Middle frontal gyrus (tissue), 1 donor: Measurements from ENCODE around the gene STRN4.
"Not testable (repeated sequence)": the region's sequence is repeated elsewhere in the genome, so short reads cannot be mapped to it uniquely, and the experiment has no call there.

Experiments
- DNase-seq: peaks from one replicate; pipeline ENCODE4 v3.0.0-alpha.2; 2015; ENCODE audit warnings: low spot score; ENCODE audit errors: extremely low spot score

Gene STRN4

GRCh38 chr19:46772170-46773017, 26.1 kb upstream of the STRN4 start:
- no peak for DNase-seq

GRCh38 chr19:46768746-46769145, 22.5 kb upstream of the STRN4 start:
- not testable (repeated sequence) for DNase-seq

DNA sequence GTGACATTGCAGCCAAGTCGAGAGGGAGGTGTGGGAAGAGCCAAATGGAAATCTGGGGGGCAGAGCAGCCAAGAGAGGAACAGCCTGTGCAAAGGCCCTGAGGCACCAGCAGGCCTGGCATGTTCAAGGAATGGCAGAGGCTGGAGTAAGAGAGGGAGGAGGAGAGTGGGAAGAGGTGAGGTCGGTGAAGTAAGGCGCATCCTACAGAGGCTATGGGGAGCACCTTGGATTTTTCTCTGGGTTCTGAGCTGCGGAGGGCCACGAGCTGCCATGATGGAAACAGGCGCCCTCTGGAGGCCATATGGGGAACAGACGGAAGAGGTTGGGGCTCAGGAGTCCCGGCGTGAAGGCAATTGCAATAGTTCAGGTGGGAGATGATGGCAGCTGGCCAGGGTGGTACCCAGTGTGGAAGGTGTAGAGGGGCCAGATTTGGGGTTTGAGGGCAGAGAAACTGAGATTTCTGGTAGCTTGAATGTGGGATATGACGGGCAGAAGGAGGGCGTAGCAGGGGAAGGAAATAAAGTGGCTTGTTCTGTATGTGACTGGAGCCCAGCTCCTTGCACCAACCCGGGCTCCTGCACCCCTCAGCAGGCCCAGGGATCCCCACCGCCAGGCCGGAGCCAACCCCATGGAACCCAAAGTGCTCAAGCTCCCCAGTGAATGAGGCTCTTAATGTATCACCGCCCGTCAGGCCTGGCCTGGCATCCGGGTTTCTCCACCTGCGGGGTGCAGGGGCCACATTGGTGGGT, 20.5 kb upstream of the STRN4 start:
- no peak for DNase-seq

DNA sequence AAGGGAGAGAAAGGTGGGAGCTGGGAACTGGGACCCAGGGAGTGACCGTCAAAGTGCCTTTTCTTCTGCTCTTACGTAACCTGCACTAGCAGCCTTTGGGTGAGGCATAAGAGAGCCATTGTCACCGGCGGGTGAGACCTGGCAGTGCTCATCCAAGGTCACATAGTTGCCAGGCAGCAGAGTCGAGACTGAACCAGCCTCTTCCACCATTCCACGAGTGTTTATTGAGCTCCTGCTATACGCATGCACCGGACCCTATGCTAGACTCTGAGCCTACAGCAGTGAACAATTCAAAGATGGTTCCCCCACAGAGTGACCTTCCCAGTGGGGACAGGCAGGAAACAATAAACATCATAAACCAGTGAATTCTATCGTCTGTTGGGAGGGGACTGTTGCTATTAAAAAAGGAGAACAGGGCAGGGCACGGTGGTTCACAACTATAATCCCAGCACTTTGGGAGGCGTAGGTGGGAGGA, 18.6 kb upstream of the STRN4 start:
- DNase-seq, result no peak

GRCh38 chr19:46762245-46762890, 16.1 kb upstream of the STRN4 start:
- DNase-seq, result no peak

- no peak for DNase-seq
Observed at GRCh38 chr19:46761418-46761831, 15.2 kb upstream of the STRN4 start.

DNA sequence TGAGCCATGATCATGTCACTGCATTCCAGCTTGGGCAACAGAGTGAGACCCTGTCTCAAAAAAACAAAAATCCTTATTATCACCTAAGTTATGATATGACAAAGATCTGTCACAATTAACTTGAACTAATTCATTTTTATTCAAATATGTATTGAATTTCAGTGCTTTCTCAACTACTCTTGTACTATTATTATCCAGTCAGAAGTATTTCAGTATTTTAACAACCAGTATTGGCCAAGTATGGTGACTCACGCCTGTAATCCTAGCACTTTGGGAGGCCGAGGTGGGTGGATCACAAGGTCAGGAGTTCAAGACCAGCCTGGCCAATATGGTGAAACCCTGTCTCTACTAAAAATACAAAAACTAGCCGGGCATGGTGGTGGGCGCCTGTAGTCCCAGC, 14.6 kb upstream of the STRN4 start:
- not testable (repeated sequence) for DNase-seq

DNA sequence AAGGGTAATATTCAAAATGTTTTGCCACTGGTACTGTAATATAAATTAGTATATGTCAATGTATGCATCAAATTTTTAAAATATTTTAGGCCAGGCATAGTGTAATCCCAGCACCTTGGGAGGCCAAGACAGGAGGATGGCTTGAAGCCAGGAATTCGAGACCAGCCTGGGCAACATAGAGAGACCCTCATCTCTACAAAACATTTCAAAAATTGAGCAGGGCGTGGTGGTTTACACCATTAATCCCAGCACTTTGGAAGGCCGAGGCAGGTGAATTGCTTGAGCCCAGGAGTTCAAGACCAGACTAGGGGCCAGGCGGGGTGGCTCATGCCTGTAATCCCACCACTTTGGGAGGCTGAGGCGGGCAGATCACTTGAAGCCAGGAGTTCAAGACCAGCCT, 14.1 kb upstream of the STRN4 start:
- no peak for DNase-seq

DNA sequence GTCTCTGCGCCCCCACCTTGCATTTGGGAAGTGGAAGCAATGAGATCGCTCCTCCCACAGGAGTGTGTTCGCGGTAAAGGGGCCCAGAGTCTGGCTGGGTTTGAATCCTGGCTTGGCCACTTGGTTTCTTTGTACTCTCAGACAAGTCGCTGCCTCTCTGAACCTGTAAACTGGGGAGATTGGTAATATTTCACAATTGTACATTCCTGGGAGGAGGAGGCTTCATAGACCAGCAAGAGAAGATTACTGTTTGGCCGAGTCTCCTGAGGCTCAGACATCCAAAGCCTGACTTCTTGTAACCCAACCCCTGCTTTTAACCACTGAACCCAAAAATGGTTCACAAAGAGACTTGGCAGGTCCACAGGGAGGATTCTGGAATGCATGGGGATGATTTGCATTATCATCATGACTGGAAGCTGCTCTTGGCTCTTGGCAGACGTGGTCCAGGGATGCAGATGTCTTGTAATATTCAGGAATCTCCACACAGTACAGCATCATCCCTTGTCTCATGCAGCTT, 13.6 kb upstream of the STRN4 start:
- DNase-seq, result no peak

GRCh38 chr19:46759206-46759605, 13.0 kb upstream of the STRN4 start:
- DNase-seq, result no peak

DNA sequence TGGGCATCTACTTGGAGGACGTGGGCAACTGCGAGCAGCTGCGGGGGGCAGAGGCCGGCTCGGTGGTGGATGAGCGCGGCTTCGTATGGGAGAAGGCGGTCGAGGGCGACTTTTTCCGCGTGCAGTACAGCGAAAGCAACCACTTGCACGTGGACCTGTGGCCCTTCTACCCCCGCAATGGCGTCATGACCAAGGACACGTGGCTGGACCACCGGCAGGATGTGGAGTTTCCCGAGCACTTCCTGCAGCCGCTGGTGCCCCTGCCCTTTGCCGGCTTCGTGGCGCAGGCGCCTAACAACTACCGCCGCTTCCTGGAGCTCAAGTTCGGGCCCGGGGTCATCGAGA, 10.3 kb upstream of the STRN4 start:
- DNase-seq, result no peak

GRCh38 chr19:46755853-46756543, 9.7 kb upstream of the STRN4 start:
- no peak for DNase-seq

GRCh38 chr19:46755077-46755852, 9.0 kb upstream of the STRN4 start:
- DNase-seq, result no peak

DNA sequence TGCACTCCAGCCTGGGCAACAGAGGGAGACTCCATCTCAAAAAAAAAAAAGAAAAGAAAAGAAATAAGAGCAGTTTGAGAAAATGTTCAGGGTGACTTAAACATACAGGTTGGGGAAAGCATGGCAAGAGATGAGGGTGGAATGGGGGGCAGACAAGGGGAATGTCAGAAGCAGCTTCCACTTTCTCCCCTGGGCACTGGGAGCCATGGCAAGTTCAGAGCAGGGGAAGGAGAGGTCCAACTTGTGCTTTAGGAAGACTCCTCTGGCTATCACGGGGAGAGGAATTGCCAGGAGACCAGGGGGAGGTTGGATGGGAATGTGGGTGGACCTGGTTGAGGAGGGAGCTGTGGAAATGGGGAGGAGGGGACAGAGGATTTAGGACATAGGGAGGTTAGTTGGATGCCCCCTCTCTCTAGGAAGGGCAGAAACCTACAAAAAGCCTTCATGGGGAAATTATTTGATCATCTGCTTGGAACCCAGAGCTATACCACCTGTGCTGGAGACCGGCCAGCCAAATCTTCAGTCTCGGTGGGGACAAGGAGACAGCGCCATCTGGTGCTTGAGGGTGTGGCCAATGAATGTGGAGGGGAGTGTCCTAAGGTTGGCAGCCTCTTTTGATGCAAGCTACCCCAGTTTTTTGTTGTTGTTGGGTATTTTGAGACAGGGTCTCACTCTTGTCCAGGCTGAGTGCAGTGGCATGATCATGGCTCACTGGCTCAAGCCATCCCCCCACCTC, 7.3 kb upstream of the STRN4 start:
- DNase-seq, result no peak

- no peak for DNase-seq
Observed at GRCh38 chr19:46748325-46749109, 2.3 kb upstream of the STRN4 start.

DNA sequence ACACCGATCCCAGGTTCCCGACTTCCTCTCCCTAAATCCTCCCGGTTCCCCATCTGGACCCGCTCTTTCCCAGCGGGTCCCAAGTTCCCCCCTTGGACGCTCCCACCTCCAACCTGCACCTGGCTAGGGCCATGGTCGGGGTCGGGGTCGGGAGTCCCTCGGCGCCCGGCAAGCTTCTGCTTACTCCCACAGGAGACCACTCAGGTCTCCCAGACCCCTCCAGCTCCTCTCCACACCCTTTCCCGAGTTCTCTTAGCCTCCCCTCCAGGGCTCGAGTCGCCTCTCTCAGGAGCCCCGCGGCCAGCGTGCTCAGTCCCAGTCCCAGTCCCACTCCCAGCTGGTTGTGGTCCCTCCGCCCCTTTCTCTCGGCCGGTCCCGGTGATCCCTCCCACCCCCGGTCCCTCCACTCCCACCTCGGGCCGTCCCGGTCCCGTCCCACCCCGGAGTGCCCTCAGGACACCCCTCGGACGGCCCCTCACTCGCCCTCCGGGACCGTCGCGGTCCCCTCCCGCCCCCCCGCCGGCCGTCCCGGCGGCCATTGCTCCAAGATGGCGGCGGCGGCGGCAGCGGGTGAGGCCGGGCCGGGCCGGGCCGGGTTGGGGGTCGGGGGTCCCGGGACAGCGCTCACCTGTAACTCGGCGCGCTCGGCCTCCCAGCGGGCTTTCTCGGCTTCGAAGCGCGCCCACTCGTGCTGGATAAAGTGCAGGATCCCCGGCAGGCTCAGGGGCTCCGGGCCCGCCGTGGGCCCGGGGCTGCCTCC, 549 bp downstream of the STRN4 start, which contains the start of gene FKRP:
TSS of gene FKRP (plus strand) at position 537 of the 760 bp plus-strand sequence. CDS start 9,394 bp downstream, outside the sequence.
- DNase-seq, result no peak

DNA sequence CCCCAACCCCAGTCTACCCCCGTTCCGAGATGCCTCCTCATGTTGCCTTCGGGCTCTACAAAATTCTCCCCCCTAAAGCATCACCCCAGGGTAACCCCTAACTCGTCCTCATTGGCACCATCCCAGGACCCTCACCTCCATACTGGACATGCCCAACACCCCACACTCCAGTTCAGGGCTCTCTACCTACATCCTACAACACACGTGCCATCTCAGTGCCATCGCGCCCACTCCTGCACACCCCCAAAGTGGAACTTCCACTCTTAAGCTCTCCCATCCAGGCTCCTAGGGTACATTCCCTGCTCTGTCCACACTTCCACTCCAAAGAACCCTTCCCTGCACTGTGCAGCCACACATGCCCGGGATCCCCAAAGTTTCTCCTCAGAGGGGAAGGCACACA, 1.2 kb downstream of the STRN4 start:
- DNase-seq, result no peak

DNA sequence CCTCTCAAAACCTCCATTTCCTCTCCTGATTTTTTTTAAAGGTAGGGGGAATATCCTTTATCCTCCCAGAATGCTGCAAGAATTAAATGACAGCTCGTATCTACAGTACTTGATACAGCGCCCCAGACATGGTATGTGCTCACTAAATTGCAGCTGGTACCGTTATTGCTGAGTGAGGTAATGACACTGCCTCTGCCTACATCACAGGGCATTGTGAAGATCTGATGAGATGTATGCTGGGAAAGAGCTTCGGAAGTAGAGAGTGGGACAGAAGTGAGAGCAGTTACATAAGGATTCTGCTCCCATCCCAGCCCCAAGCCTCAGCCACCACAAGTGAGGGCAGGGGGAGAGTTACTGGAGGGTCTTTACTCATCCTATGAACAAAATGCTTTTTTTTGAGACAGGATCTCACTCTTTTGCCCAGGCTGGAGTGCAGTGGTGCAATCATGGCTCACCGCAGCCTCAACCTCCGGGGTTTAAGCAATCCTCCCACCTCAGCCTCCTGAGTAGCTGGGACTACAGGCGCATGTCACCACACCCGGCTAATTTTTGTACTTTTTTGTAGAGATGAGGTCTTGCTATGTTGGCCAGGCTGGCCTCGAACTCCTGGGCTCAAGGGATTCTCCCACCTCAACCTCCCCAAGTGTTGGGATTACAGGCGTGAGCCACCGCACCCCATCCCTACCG, 2.1 kb downstream of the STRN4 start:
- no peak for DNase-seq
